Measurements from ENCODE around the gene DCST2.
A peak's percentile ranks its signal among the peaks of the same experiment; 100 is the strongest.

DCST2 gene

DNA sequence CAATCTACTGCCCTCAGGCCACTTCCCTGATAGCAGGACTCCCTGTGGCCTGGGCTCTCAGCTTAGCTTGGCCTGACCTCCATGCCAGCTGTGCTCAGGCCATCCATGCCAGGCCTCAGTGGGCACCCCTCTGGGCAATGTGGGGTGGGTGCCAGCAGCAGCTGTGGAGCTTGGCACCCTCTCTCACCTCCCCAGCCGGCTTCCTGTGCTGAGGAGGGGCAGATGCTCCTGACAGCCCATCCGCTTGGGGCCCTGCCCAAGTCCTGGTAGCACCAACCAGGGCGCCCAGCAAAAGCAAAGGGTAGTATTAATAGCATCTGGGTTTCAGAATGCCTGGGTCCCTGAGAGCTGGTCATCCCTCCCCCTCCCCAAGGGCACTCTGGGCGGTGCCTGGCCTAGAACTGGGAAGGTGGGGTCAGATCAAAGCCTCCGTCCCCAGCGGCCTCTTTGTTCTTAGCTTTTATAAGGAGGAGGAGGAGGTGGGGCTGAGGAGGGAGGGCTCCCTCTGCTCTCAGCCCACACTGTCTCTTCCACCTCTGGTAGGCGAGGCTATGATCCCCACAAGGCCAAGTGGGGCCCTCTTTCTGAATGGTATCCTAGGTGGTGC is 36.1 kb upstream of the DCST2 start:
- DNase-seq = no peak

DNA sequence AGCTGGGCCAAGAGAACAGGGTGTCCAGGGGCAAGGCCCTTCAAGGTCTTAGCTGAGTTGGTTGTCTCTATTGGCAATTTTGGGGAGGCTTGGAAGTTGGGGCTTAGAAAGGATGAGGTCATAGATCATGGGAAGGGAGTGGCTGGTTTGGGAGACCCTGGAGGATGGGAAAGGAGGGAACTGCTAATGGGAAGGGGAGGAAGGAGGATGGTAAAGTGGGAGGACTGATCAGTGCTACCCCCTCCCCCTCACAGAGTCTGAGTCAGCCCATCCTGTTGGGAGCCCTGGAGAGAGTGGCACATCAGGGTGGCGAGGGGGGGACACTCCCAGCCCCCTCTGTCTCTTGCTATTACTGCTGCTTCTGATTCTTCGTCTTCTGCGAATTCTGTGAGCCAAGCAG is 35.0 kb upstream of the DCST2 start:
- no peak for DNase-seq

DNA sequence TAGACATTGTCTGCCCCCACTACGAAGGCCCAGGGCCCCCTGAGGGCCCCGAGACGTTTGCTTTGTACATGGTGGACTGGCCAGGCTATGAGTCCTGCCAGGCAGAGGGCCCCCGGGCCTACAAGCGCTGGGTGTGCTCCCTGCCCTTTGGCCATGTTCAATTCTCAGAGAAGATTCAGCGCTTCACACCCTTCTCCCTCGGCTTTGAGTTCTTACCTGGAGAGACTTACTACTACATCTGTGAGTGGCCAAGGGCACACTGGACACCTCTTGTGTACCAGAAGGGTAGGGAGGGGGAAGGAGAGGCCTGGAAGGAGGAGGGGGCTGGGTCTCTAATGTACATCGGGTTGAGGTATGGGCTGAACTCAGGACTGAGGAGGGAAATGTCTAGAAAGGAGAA is 33.2 kb upstream of the DCST2 start:
- no peak for DNase-seq

DNA sequence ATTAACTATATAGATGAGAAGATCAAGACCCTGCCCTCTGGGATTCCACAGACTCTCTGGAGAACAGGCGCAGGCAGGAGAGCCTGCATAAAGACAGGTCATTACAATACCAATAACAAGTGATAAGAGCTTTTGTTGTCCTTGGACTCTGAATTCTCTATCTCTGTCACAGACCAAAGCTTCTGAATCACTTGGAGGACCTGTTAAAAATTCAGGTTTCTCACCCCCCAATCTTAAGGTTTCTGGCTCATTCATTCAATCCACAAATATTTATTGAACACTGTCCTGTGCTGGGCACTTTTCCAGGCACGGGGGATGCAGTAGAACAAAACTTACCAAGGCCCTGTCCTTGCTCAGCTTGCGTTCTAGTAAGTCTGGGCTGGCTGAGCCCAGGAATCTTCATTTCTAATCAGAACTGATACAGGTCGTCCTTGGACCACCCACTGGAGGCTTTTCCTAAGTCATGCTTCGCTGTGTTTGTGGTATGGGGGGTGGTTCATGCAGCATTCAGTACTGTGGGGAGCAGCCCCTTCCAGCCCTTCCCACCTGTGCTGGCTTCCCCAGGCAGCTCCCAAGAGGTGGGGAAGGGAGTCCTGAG is 31.4 kb upstream of the DCST2 start:
- DNase-seq = no peak

DNA sequence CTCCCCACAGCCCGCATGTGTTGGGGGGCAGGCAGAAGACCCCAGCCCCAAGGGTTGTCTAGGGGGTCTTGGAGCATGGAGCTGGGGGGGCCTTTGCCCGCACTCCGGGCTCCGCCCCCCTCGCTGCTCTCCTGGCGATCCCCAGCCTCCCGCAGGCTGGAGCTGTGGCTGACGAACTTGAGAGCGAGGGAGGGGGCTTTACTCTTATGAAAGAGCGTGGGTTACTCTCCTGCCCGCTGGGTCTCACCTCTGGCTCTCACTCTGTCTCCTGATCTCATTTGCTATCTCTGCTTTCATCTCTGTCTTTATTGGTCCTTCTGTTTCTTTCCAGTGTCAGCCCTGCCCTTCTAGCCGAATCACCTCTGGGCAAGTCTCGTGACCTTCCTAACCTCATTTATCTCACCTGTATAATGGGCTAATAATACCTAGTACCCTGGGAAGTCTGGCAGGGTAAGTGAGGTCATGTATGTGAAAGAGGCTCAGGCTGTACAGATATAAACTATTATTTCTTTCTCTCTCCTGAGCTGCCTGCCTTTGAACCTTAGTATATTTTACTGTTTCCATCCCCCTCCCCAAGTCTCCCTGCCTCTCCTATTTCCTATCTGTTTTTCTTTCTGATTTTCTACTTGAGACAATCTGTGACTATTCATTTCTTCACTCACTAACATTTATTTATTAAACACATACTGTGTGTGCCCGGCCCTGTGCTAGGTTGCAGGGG is 30.7 kb upstream of the DCST2 start:
- DNase-seq = no peak

DNA sequence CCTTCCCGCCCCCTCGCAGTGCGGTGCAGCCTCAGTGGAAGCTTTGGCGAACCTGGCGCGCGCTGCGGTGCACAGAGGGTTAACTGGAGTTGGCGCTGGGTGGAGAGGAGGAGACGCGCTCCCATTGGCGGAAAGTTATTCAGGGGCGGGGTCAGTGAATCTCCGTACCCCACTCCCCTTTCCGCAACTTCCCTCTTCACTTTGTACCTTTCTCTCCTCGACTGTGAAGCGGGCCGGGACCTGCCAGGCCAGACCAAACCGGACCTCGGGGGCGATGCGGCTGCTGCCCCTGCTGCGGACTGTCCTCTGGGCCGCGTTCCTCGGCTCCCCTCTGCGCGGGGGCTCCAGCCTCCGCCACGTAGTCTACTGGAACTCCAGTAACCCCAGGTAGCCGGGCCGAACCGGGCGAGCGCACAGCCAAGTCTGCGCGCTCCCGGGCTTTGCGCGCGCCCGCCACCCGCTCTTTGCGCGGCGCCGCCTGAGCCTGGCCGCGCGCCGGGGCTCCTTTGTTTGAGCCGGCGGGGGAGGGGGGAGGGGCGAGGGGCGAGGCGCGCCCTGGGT is 30.0 kb upstream of the DCST2 start, which contains the start of gene EFNA4:
Gene EFNA4, plus strand, starts transcription at position 191 of the 561 bp plus-strand sequence. Its CDS starts 84 bp downstream, at position 275.
- peak; percentile 80 for DNase-seq

DNA sequence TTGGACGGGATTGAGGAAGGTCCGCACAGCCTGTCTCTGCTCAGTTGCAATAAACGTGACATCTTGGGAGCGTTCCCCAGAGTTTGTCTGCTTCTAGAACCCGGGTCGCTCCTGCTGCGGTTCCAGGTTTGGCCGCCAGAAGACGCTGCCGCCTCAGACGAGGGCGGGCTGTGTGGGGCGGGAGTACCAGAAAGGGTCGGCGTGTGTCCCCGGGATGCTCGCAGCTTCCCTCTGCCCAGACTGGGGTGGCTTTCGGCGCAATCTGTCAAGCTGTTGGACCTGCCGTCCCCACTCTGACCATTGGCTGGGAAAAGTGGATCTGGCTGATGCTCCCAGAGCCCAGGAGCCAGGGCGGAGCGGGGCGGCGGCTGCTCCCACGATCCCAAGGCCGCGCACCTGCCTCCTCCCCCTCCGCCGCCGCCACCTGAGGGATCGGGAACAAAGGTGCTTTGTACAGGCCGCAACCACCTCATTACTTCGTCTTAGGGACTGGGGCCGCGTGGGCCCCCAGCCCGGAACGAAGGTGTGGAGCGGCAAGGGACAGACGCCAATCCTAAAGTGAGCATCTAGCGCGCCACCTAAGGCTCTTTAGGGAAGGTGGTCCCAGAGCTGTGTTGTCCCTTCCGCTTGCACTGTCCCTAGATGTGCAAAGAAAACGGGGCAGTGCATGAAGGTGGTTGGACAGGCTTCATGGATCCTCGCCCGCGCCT is 29.3 kb upstream of the DCST2 start:
- DNase-seq = peak; percentile 61

DNA sequence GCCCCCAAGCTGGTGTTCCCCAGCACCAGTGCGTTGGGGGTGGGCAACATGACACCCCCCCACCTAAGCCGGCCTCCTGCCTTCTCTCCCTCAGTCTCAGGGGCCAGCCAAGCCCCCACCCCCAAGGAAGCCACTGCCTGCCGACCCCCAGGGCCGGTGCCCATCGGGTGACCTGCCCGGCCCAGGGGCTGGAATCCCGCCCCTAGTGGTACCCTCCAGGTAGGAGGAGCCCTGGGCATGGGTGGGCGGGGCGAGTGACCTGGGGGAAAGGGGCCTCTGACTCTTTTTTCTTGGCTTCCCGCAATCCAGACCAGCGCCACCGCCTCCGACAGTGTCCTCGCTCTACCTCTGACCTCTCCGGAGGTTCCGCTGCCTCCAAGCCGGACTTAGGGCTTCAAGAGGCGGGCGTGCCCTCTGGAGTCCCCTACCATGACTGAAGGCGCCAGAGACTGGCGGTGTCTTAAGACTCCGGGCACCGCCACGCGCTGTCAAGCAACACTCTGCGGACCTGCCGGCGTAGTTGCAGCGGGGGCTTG is 28.6 kb upstream of the DCST2 start:
- no peak for DNase-seq

DNA sequence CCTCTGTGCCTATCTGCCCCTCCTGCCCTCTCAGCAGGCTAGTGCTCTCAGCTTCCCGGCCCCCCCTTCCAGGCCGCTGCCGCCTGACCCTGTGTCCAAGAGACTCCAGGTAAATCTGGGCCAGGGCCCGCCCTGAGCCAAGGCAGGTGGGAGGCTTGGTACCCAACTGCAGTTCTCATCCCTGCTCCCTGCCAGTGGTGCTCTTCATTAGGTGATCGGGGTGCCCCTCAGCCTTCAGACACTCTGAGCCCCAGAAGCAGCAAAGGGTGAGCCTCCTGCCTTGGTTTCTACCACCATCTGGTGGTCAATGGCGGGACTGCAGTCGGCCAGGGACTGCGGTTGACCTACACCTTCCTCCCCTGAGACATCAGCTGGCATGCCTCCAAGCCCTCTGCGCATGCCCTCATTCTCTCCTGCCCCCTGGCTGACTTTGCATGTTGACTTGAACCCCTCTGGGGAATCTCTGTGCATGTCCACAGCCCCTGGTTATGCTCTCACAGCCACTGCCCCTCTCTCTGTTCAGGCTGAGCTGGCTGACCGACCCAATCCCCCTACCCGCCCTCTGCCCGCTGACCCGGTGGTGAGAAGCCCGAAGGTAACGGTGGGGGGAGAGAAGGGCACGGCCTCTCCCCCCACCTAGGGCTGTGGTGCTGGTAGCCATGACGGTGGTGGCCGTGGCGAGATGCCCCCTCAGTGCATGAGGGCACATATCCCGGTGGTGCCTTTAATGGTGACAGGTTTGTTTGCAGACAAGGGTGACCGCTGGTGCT is 28.0 kb upstream of the DCST2 start:
- peak; percentile 97 for DNase-seq

DNA sequence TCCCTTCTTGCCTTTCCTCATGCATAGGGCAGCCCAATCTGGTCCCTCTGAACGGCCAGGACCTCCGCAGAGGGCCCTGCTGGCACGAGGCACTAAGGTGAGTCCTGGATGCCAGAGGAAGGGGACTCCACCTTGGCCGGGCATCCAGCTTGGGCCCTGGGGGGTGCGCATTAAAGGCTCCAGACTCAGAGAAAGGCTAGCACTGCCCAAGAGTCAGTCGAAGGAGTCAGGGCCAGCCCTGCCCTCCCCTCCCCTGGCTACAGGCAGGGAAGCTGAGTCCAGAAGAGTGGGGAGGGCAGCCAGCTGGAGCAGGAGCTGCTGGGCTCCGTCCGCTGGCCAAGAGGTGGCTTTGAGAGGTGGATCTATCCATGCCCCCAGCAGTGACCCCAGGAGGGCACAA is 27.2 kb upstream of the DCST2 start:
- no peak for DNase-seq

DNA sequence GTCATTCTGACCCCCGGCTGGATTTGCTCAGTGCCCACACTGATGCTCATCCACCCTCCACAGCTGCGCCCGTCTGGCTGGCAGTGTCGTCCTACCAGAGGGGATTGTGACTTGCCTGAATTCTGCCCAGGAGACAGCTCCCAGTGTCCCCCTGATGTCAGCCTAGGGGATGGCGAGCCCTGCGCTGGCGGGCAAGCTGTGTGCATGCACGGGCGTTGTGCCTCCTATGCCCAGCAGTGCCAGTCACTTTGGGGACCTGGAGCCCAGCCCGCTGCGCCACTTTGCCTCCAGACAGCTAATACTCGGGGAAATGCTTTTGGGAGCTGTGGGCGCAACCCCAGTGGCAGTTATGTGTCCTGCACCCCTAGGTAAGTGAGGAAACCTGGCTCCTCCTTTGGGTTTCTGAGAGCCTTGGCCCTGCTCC is 24.2 kb upstream of the DCST2 start:
- DNase-seq = no peak

DNA sequence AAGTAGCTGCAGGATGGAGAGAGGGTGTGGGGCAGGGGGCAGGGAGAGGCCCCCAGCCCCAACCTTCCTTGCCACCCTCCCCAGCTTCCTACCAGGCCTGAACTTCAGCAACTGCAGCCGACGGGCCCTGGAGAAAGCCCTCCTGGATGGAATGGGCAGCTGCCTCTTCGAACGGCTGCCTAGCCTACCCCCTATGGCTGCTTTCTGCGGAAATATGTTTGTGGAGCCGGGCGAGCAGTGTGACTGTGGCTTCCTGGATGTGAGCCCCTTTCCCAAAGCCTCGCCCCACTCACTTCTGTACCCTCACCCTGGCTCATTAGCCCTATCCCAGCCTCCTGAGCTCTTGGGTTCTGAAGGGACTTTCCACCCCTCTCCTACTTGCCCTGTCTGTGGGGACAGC is 23.5 kb upstream of the DCST2 start:
- DNase-seq = no peak

DNA sequence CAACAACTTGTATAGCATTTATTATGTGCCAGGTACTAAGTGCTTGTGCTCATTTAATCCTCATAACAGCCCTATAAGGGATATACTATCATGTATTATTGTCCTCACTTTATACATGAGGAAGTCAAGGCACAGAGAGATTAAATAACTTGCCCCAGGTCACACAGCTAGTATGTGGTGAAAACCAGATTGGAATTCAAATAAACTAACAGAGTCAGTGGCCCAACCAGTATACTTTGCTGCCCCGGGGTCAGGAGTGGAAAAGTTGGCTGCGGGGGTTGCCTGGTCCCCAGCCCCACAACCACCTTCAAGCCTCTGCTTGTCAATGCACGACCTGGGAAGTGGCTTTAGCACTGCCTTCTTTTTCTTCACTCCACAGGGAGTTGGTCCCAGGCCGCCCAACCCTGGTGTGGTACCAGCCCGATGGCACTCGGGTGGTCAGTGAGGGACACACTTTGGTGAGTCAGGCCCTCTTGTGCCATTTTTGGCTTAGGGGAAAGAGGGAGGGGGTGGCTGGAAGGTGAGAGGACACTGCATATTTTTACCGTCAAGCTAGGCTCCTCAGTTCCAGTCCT is 20.0 kb upstream of the DCST2 start:
- DNase-seq = no peak

DNA sequence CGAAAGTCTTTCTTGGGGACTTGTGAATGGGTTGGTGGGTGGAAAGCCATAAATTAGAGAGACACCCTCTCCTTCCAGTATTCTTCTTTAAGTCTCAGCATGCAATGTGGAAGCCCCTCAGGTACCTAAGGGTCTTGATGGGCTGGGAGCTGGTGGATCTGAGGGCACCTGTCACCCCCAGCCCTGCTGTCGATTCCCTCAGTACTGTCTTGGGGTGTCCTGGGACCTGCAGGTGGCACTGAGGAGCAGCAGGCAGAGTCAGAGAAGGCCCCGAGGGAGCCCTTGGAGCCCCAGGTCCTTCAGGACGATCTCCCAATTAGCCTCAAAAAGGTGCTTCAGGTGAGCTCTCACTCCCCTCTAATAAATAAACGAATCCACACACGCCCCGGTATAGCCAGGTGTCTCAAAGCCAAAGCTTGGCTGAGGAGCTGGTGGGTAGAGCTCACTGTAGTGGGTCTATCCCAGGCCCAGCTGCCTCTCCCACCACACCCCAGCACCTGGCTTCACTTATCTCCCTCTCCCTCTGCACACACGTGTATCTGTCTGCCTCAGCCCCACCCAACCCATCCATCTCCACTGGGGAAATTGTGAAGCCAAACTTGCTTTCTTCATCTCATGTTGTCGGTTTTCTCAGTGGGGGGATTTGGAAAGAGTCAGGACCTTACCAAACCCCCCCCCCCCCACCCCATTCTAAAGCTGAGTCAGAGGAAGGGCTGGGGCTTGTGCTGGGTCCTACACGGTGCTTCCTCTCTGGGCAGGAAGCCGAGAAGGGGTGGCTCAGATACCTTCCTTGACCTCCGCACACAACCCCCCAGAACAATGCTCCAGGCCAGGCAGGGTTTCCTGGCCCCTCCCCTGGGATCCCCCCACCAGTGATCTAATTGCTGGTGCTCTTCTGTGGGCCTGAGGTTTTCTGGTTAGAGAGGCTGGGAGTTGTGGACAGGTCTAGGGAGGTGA is 19.1 kb upstream of the DCST2 start:
- no peak for DNase-seq

DNA sequence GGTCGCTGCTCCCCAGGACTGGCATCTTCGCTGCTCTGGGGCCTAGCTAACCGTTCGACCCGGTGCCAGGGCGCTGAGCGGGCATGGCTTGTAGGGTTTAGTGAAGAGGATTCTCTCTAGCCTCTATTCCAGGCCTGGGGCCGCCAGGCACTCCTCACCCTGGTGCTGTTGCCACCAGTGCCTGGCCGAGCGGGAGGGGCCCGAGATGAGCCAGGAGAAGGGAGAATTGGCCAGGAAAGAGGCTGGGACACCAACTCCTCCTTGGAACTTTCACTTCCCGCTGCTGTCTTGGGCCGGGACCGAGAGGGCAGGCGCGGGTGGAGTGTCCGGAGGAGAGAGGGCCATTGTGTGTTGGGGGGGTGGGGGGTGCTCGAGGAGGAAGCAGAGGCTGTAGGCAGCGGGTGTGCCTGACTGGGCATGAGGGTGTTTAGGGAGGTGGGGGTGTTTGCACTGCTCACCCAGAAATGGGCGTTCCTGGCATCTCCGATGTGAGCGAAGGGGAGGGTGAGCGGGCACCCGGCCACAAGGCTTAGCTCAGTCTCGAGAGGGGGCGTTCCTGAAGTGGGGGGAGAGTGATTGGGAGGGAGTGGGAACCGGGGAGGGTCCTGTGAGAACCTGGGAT is 18.3 kb upstream of the DCST2 start:
- DNase-seq = peak; percentile 34

DNA sequence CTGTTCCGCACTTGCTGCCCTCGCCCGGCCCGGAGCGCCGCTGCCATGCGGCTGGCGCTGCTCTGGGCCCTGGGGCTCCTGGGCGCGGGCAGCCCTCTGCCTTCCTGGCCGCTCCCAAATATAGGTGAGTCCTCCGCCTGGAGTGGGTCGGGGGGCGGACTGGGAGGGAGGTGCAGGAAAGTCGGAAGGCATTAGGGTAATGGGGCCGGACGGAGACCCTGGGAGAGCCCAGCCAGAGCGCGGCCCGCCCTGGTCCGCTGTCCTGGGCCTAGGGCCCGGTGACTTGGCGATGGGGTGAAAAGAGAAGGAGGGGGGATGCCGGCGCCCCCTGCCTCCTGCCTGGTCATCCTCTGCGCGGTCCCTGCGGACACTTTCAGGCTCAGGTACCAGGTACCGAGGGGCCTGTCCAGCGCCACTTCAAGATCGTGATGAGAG is 17.8 kb upstream of the DCST2 start:
- no peak for DNase-seq

DNA sequence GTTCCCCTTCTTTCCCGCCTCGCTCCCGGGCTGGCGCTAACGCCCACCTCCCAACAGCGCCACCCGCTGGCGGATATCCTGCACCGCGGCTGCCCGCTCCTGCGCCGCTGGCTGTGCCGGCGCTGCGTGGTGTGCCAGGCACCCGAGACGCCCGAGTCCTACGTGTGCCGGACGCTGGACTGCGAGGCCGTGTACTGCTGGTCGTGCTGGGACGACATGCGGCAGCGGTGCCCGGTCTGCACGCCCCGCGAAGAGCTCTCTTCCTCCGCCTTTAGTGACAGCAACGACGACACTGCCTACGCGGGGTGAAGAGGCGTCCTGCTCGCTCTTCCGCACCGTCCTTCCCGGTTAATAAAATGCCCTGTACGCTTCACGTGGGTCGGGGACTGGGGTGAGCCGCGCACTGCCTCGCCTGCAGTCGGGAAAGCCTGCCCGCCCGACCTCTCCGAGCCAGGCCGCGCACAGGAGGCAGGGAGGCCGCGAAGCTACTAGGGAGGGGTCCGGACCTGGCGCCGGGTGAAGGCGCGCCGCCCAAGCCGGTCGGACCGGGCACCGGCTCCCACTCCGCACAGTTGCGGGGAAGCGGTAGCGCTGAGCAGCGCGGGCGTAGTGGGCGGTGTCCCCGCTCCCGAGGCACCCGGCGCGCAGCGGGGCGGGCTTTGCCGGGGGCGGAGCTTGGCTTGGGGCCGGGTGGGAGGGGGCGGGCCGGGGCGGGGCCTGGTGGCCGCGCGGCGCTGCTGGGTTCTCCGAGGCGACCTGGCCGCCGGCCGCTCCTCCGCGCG is 17.2 kb upstream of the DCST2 start, which contains the start of gene ADAM15:
Gene ADAM15, plus strand, starts transcription at position 757 of the 782 bp plus-strand sequence. CDS start 71 bp downstream, outside the sequence.
- DNase-seq = peak; percentile 71

DNA sequence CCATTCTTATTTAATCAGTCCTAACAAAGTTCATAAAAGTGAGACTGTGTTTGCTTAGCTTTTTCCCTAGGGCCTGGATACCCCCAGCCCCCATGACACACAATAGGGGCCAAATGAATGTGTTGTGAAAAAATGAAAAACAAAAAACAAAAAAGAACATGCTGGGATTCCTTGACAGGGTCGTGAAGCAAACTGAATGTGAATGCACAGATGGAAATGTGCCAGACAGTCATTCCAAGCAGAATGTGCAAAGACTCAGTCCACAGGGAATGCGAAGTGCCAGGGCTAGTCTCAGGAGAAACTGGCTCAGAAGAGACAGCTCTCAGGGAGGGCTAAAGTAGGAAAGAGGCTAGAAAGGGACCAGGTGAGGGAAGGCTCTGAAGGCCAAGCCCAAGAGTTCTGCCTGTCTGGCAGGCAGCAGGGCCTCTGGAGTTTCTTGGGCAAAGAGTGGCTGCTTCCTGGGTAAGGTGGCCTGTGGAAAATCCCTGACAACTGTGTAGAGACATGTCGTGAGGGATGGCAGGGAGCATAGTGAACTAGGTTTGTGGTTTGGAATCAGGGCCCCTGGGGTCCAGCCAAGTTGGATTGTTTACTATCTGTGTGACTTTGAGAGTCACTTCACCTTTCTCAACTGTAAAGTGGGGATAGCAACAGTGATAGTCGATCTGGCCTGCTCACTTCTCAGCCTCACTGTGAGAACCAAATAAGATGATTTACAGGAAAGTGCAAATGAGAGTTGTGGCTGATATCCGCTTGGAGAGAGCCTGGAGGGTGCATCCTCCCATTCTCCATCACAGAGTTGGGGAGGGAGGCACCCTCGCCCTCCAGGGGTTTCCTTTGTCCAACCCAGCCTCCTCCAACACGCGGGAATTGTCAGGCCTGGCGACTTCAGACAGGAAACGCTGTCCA is 16.3 kb upstream of the DCST2 start:
- no peak for DNase-seq

Data from activated gamma-delta T cell treated with Interleukin-2 at 50 U/mL for 16 hours (primary cell).